Astrocyte of the spinal cord (primary cell): ENCODE measurements around the gene RNF32.
"Not testable (repeated sequence)": the region's sequence is repeated elsewhere in the genome, so short reads cannot be mapped to it uniquely, and the experiment has no call there.

ENCODE experiments used
- DNase-seq: peaks from one replicate; pipeline ENCODE4 v3.0.0; 2011; ENCODE audit warnings: low read depth, low spot score
- H3K4me3 ChIP-seq: 2 replicates; pipeline ENCODE4 v1.5.1; 2011; ENCODE audit warnings: low read depth, mild to moderate bottlenecking, low read length, moderate library complexity
- CTCF ChIP-seq: IDR thresholded peaks from 2 replicates; pipeline ENCODE4 v1.5.1; 2012; ENCODE audit warnings: low read depth, mild to moderate bottlenecking, low read length, inconsistent platforms
- in situ Hi-C: cut with HindIII; loops from 2 replicates; pipeline ENCODE4 v1.10.0; 2017; ENCODE audit warnings: low sequenced_read_pairs

RNF32 gene

GRCh38 chr7:156642306-156643045, 1.9 kb downstream of the RNF32 start:
- no peak for TF ChIP-seq CTCF
- in situ Hi-C loops, result no loop called here
- no peak overlapping the region for H3K4me3 ChIP-seq
- no peak for DNase-seq

- DNase-seq, H3K4me3 ChIP-seq, in situ Hi-C loops: not testable (repeated sequence)
These were observed 6.8 kb downstream of the RNF32 start for GRCh38 chr7:156647330-156647729.

- peak; percentile 52 for TF ChIP-seq CTCF
- in situ Hi-C loops, result no loop called here
- H3K4me3 ChIP-seq, result no peak overlapping the region
- DNase-seq, result no peak
These were observed 9.5 kb downstream of the RNF32 start for GRCh38 chr7:156650042-156650441.

GRCh38 chr7:156651474-156651873, 10.9 kb downstream of the RNF32 start:
- H3K4me3 ChIP-seq, result no peak overlapping the region
- DNase-seq, result no peak
- no peak for TF ChIP-seq CTCF
- in situ Hi-C loops, result no loop called here

- DNase-seq, result peak; percentile 15
- no peak for TF ChIP-seq CTCF
- in situ Hi-C loops, result no loop called here
- no peak overlapping the region for H3K4me3 ChIP-seq
These were observed 12.5 kb downstream of the RNF32 start for GRCh38 chr7:156652886-156653568.

GRCh38 chr7:156654511-156655234, 14.1 kb downstream of the RNF32 start:
- H3K4me3 ChIP-seq, result no peak overlapping the region
- DNase-seq, result no peak
- in situ Hi-C loops, result no loop called here
- TF ChIP-seq CTCF, result no peak

GRCh38 chr7:156655251-156655650, 14.7 kb downstream of the RNF32 start:
- no peak overlapping the region for H3K4me3 ChIP-seq
- no peak for DNase-seq
- in situ Hi-C loops, result no loop called here
- no peak for TF ChIP-seq CTCF
